Endothelial cell of umbilical vein (primary cell): Measurements from ENCODE around the gene GPR137C. TPM values are rescaled to one million over a fixed set of nuclear protein-coding genes. Genes with fewer than 3 reads are reported as not detected.

Source experiments
- Bru-seq: library from RNA; stranded (reverse); fragments of 400-500 nt; gene quantifications from one replicate; lab custom pipeline; 2021; lab: Mats Ljungman, UMichigan
- BruChase-seq, 2 experiments: library from RNA; stranded (reverse); fragments of 400-500 nt; gene quantifications; one replicate each; lab custom pipeline; 2021; lab: Mats Ljungman, UMichigan
- BruUV-seq: library from RNA; stranded (reverse); fragments of 400-500 nt; replicated peaks from 2 replicates; lab custom pipeline; 2021; lab: Mats Ljungman, UMichigan
- CTCF ChIA-PET: fragments of 300-600, 350-600 bp; sonication (Branson Sonifier 250); formaldehyde crosslinking; loops from one replicate; lab custom pipeline; 2021; ENCODE audit warnings: antibody characterized with exemption, inconsistent platforms; lab: Charles Lee
- POLR2A ChIA-PET: fragments of 300-600, 350-600 bp; sonication (Branson Sonifier 250); formaldehyde crosslinking; loops from one replicate; lab custom pipeline; 2021; ENCODE audit warnings: antibody characterized with exemption, inconsistent platforms; lab: Charles Lee
- DNase-seq: peaks from one replicate; pipeline ENCODE4 v3.0.0-alpha.2; 2011; ENCODE audit warnings: low read depth, low spot score
- FAIRE-seq: peaks from 2 replicates; lab custom pipeline; 2011; peaks lifted over from hg19 to GRCh38; lab: Jason Lieb, UNC
- H2AFZ ChIP-seq: 2 replicates; pipeline ENCODE4 v1.6.0; 2012; ENCODE audit warnings: low read depth, low read length, control low read depth, inconsistent platforms
- H3K27ac ChIP-seq: 2 replicates; pipeline ENCODE4 v1.5.1; 2011; ENCODE audit warnings: low read depth, mild to moderate bottlenecking, control low read depth, low read length, moderate library complexity; ENCODE audit not compliant: insufficient read depth
- H3K27me3 ChIP-seq, 2 experiments: 2 replicates each; pipeline versions ENCODE4 v1.6.0 to v1.6.1; 2011; ENCODE audit warnings: low read length in 2 of 2, mixed read lengths in 1 of 2; ENCODE audit not compliant: control insufficient read depth in 2 of 2, insufficient read depth in 2 of 2
- H3K36me3 ChIP-seq, 2 experiments: 2 replicates in 1 of 2; 3 replicates in 1 of 2; pipeline ENCODE4 v1.5.1; 2011; ENCODE audit warnings: low read length in 2 of 2, mild to moderate bottlenecking in 1 of 2, moderate library complexity in 1 of 2; ENCODE audit not compliant: control insufficient read depth in 2 of 2, insufficient read depth in 2 of 2; ENCODE audit errors: extremely low read depth in 1 of 2
- H3K4me1 ChIP-seq: 3 replicates; pipeline ENCODE4 v1.5.1; 2011; ENCODE audit warnings: mild to moderate bottlenecking, low read length; ENCODE audit not compliant: control insufficient read depth, insufficient read depth; ENCODE audit errors: extremely low read depth
- H3K4me2 ChIP-seq: 2 replicates; pipeline ENCODE4 v1.6.1; 2011; ENCODE audit warnings: low read length, control low read depth, mixed read lengths; ENCODE audit not compliant: insufficient read depth
- H3K4me3 ChIP-seq, 3 experiments: fragments of 200-600 bp in 1 of 3; sonication (generic), shearing (Covaris generic) in 1 of 3; replicated peaks in 1 of 3; 2 replicates each; pipeline ENCODE4 v1.5.1; 2011 to 2016; ENCODE audit warnings: control low read depth in 3 of 3, low read length in 3 of 3, mild to moderate bottlenecking in 2 of 3, inconsistent platforms in 1 of 3, low read depth in 1 of 3, moderate library complexity in 1 of 3; ENCODE audit not compliant: insufficient read depth in 1 of 3
- H3K79me2 ChIP-seq: 2 replicates; pipeline ENCODE4 v1.6.0; 2012; ENCODE audit warnings: low read length, inconsistent platforms; ENCODE audit not compliant: control insufficient read depth, insufficient read depth
- H3K9ac ChIP-seq: replicated peaks from 2 replicates; pipeline ENCODE3; 2011; ENCODE audit warnings: low read length, control low read depth; ENCODE audit not compliant: insufficient read depth; ENCODE audit errors: extremely low read depth
- H3K9me1 ChIP-seq: replicated peaks from 3 replicates; pipeline ENCODE4 v1.6.0; 2011; ENCODE audit warnings: mild to moderate bottlenecking, low read length; ENCODE audit not compliant: control insufficient read depth, insufficient read depth; ENCODE audit errors: extremely low read depth
- H3K9me3 ChIP-seq: replicated peaks from 2 replicates; pipeline ENCODE4 v1.5.1; 2012; ENCODE audit warnings: low read length, inconsistent platforms; ENCODE audit not compliant: control insufficient read depth, insufficient read depth
- H4K20me1 ChIP-seq: replicated peaks from 2 replicates; pipeline ENCODE3; 2011; ENCODE audit warnings: mild to moderate bottlenecking, low read length; ENCODE audit not compliant: control insufficient read depth, insufficient read depth; ENCODE audit errors: extremely low read depth
- CTCF ChIP-seq, 2 donors: IDR thresholded peaks; 1 replicate in 1 of 2; 2 replicates in 1 of 2; pipeline ENCODE4 v1.5.1; 2011; ENCODE audit warnings: low read length in 2 of 2, mild to moderate bottlenecking in 2 of 2, moderate library complexity in 2 of 2, control low read depth in 1 of 2, inconsistent platforms in 1 of 2, low read depth in 1 of 2; ENCODE audit not compliant: insufficient read depth in 1 of 2; ENCODE audit errors: extremely low read depth in 1 of 2
- FOS ChIP-seq: IDR thresholded peaks from 2 replicates; pipeline ENCODE4 v1.6.1; 2011; ENCODE audit warnings: mild to moderate bottlenecking, low read length, moderate library complexity, borderline replicate concordance; ENCODE audit not compliant: insufficient read depth
- GATA2 ChIP-seq: IDR thresholded peaks from 2 replicates; pipeline ENCODE4 v1.7.0; 2011; ENCODE audit warnings: low read depth, mild to moderate bottlenecking, moderate library complexity, mixed read lengths, low read length; ENCODE audit not compliant: insufficient read length, insufficient read depth
- JUN ChIP-seq: IDR thresholded peaks from 2 replicates; pipeline ENCODE4 v1.6.1; 2011; ENCODE audit warnings: borderline replicate concordance, low read depth; ENCODE audit not compliant: insufficient read length, insufficient read depth
- MYC ChIP-seq: IDR thresholded peaks from one replicate; pipeline ENCODE4 v1.6.1; 2011; ENCODE audit warnings: mild to moderate bottlenecking, low read depth, low read length
- POLR2A ChIP-seq: IDR thresholded peaks from 2 replicates; pipeline ENCODE4 v1.6.1; 2012; ENCODE audit warnings: low read depth, mild to moderate bottlenecking, control low read depth, low read length
- POLR2AphosphoS5 ChIP-seq: IDR thresholded peaks from 2 replicates; pipeline ENCODE4 v1.6.1; 2012; ENCODE audit warnings: low read depth, mild to moderate bottlenecking, control low read depth, low read length, moderate library complexity; ENCODE audit not compliant: insufficient read depth
- dilution Hi-C: fragments of 300-500 bp; cut with MboI; formaldehyde crosslinking; loops from one replicate; pipeline ENCODE4 v1.15.0; 2019; ENCODE audit warnings: low sequenced_read_pairs; ENCODE audit not compliant: extremely low pct_ligation_motif_present
- intact Hi-C: fragments of 100-400 bp; cut with micrococcal nuclease; formaldehyde crosslinking; loops from one replicate; pipeline ENCODE4 v1.10.0; 2022
- long read RNA-seq: library from polyadenylated mRNA; stranded (forward); transcript quantifications from one replicate; pipeline ENCODE4 v2.0.0, GENCODE V29; 2021
- polyA minus RNA-seq, 3 experiments: library from RNA; depleted of rRNA, polyadenylated mRNA; stranded (reverse); fragments of >200 nt; gene quantifications; 1 replicate in 1 of 3; 2 replicates in 2 of 3; pipeline ENCODE4 v1.2.3, GENCODE V29; 2011
- polyA plus RNA-seq, 4 experiments: library from polyadenylated mRNA; depleted of rRNA in 3 of 4; stranded (reverse) in 3 of 4; unstranded in 1 of 4; fragments of >200 nt; gene quantifications; 2 replicates each; pipeline versions ENCODE4 v1.2.1 to v1.2.3, GENCODE V29; 2011 to 2012; ENCODE audit warnings: missing spikeins in 1 of 4
- total RNA-seq: library from RNA; stranded (reverse); gene quantifications from 2 replicates; pipeline ENCODE4 v1.2.3, GENCODE V29; 2021
- TF ChIP-seq, protein P1 (sequence below): IDR thresholded peaks from 2 replicates; pipeline ENCODE4 v1.6.1; 2011; ENCODE audit not compliant: insufficient read depth, insufficient read length

The GPR137C gene
- 3.8 and 5.7 TPM in 2 replicates for total RNA-seq
- polyA plus RNA-seq = 1.5 TPM in 2 replicates
- 0.92 and 1.1 TPM in 2 replicates for polyA plus RNA-seq (2011; cell fraction: cytosol; rRNA removed)
- polyA plus RNA-seq (2011; cell fraction: nucleus; rRNA removed) = 4.6 and 4.7 TPM in 2 replicates
- 0.82 and 1.3 TPM in 2 replicates for polyA plus RNA-seq (2012)
- 2.4 and 3.6 TPM in 2 replicates for polyA minus RNA-seq
- polyA minus RNA-seq (2011; cell fraction: cytosol; rRNA and poly(A)+ RNA removed) = 1.6 TPM
- polyA minus RNA-seq (2011; cell fraction: nucleus; rRNA and poly(A)+ RNA removed) = 3.8 and 4.5 TPM in 2 replicates
- percentile 45 among the genes with signal in this experiment for Bru-seq, nascent RNA
- percentile 50 among the genes with signal in this experiment for BruChase-seq, experiment 1, labeled RNA remaining after a 6-hour chase
- percentile 55 among the genes with signal in this experiment for BruChase-seq, experiment 2, labeled RNA remaining after a 2-hour chase
- long read RNA-seq, transcript GPR137C-201 (7 exons, 3,888 nt) = major isoform, 10 of 11 reads
- long read RNA-seq, partial matches to known transcripts = 0 of 11 reads
- long read RNA-seq, other reads (novel, unspliced or antisense) = 1 of 11 reads

DNA sequence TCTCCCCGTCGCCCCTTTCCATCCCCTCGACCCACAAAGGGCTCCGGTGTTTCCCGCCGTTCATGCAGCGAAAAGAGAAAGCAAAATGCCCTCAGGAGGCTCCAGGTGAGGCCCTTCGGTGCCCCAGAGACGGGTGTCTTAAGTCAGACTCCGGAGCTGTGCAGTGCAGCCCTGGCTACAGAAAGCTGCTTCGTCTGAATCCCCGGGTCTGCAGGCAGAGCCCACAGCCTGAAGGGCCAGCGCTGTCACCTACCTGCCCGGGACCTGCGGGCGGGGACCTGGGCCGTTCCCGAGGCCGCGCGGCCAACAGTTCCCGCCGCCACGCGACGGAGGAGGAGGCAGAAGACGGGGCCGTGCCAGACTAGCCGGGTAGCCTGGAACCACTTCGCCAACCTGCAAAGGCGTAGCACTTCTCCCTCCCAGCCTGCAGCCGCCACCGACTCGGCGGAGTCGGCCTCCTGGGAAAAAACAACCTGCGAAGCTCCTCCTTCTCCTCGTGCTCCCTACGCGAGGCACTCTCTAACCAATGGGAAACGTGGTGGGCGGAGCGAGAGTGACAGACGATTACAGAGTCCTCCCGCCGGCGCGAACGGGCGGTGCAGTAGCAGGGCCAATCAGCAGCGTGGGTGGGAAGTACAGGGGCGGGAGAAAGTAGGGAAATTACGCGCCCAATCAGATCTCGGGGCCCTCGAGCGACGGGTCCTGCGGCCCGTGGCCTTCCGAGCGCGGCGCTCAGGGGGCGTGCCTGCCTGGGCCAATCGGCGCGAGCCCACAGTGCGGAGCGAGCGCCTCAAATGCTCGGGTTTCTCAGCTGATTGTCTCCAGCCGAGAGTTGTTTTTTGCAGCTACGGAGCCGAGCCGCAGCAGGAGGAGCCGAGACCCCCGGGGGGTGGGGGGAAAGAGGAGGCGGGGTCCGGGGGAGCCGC lies at the start of gene GPR137C, which contains the start of gene TXNDC16:
GPR137C (plus strand) TSS at position 774 of the 926 bp plus-strand sequence. CDS start 312 bp downstream, outside the sequence.
TXNDC16 (minus strand) TSS at position 443 of the 926 bp plus-strand sequence. CDS start 8,948 bp downstream, outside the sequence.
- peak within 1 kb of the TSS; percentile 79 for H2AFZ ChIP-seq
- H3K4me1 ChIP-seq = peaks cover 9% of the 10 kb centered on the region
- H3K9me3 ChIP-seq = no peaks in the 10 kb centered on the region
- peak within 1 kb of the TSS; percentile 37 for H3K27ac ChIP-seq
- no peak for TF ChIP-seq POLR2A
- TF ChIP-seq, protein P1, sequence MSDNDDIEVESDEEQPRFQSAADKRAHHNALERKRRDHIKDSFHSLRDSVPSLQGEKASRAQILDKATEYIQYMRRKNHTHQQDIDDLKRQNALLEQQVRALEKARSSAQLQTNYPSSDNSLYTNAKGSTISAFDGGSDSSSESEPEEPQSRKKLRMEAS = peak; percentile 79
- TF ChIP-seq GATA2 = no peak
- no peak for TF ChIP-seq FOS
- no peak for TF ChIP-seq CTCF (IDR thresholded peaks at IDR 0.05; ENCODE audit: extremely low read depth in 1 of 2, insufficient read depth in 1 of 2, low read depth in 1 of 2, low read length in 2 of 2)
- no peak for TF ChIP-seq MYC
- TF ChIP-seq JUN = no peak
- TF ChIP-seq POLR2AphosphoS5 = peak; percentile 1
- intact Hi-C loops (loop anchor here (1.0 to 10.0 kb wide), 6 partner anchors 155 to 1888 kb away; partner anchors contain the start of genes GNPNAT1, PSMC6, SAV1 and STYX), dilution Hi-C loops (no loop called here)
- POLR2A ChIA-PET = interaction anchor here (0.6 to 1.7 kb wide), 2 partner anchors 239 to 938 kb away, joined by 3 to 5 read pairs; partner anchors contain the start of gene GNPNAT1
- H3K4me2 ChIP-seq = peak within 1 kb of the TSS; percentile 90
- no peaks in the 10 kb centered on the region for H4K20me1 ChIP-seq
- CTCF ChIA-PET = interaction anchor here (1.0 to 2.2 kb wide), 8 partner anchors 10 to 409 kb away, joined by 3 to 9 read pairs (median 4); partner anchors contain the start of gene ERO1A
- DNase-seq = peak; percentile 100
- H3K9me1 ChIP-seq = no peaks in the 10 kb centered on the region
- peak within 1 kb of the TSS; percentile 76 to 88 (median 84) for H3K4me3 ChIP-seq
- TSS peak; percentile 50 for BruUV-seq
- no peaks in the 10 kb centered on the region for H3K27me3 ChIP-seq
- H3K9ac ChIP-seq = peak within 1 kb of the TSS; percentile 59
- no peaks in the 10 kb centered on the region for H3K79me2 ChIP-seq
- peak; percentile 99 for FAIRE-seq
- H3K36me3 ChIP-seq = no peaks in the 10 kb centered on the region
